Kidney epithelial cell (primary cell): ENCODE results near the gene BRD3. TPM values are rescaled to one million over a fixed set of nuclear protein-coding genes. Genes with fewer than 3 reads are reported as not detected.

Source experiments
- DNase-seq: peaks from one replicate; pipeline ENCODE4 v3.0.0-alpha.2; 2010; ENCODE audit warnings: low read depth
- H3K27me3 ChIP-seq: 2 replicates; pipeline ENCODE4 v1.6.0; 2011; ENCODE audit warnings: low read length; ENCODE audit not compliant: control insufficient read depth, insufficient read depth
- H3K36me3 ChIP-seq: 2 replicates; pipeline ENCODE4 v1.5.1; 2011; ENCODE audit warnings: low read length; ENCODE audit not compliant: control insufficient read depth, insufficient read depth
- H3K4me3 ChIP-seq: 2 replicates; pipeline ENCODE4 v1.5.1; 2011; ENCODE audit warnings: low read depth, mild to moderate bottlenecking, control low read depth, low read length
- CTCF ChIP-seq: IDR thresholded peaks from 2 replicates; pipeline ENCODE4 v1.5.1; 2011; ENCODE audit warnings: mild to moderate bottlenecking, moderate library complexity, low read length, control low read depth, inconsistent platforms; ENCODE audit not compliant: insufficient read depth, poor library complexity, severe bottlenecking
- total RNA-seq: library from RNA; depleted of rRNA; stranded (reverse); fragments of >200 nt; gene quantifications from 2 replicates; pipeline ENCODE4 v1.2.3, GENCODE V29; 2015

The BRD3 gene
- total RNA-seq, 1 donor from 2014 or later = 23.3 TPM

GRCh38 chr9:134011401-134011800 lies 56.4 kb downstream of the BRD3 start:
- Histone ChIP-seq H3K27me3 (no peaks in the 10 kb centered on the region), H3K36me3 (no peaks in the 10 kb centered on the region), H3K4me3 (no peak overlapping the region)
- no peak for DNase-seq
- no peak for TF ChIP-seq CTCF

- Histone ChIP-seq H3K27me3 (no peaks in the 10 kb centered on the region), H3K4me3 (no peak overlapping the region), H3K36me3 (no peaks in the 10 kb centered on the region)
- DNase-seq = no peak
- no peak for TF ChIP-seq CTCF
Observed at GRCh38 chr9:134010310-134011173, 57.3 kb downstream of the BRD3 start.

- TF ChIP-seq CTCF = no peak
- H3K27me3 ChIP-seq = peaks cover 5% of the 10 kb centered on the region
- DNase-seq = no peak
- H3K4me3 ChIP-seq = no peak overlapping the region
- no peaks in the 10 kb centered on the region for H3K36me3 ChIP-seq
Observed at GRCh38 chr9:134007571-134007970, 60.3 kb downstream of the BRD3 start.

- H3K27me3 ChIP-seq = peaks cover 5% of the 10 kb centered on the region
- no peak for TF ChIP-seq CTCF
- no peaks in the 10 kb centered on the region for H3K36me3 ChIP-seq
- H3K4me3 ChIP-seq = no peak overlapping the region
- DNase-seq = no peak
Observed at GRCh38 chr9:134007150-134007549, 60.7 kb downstream of the BRD3 start.

GRCh38 chr9:134005381-134005780 lies 62.4 kb downstream of the BRD3 start:
- TF ChIP-seq CTCF = no peak

GRCh38 chr9:134004881-134005280 lies 62.9 kb downstream of the BRD3 start:
- Histone ChIP-seq H3K27me3 (peaks cover 5% of the 10 kb centered on the region), H3K36me3 (no peaks in the 10 kb centered on the region), H3K4me3 (no peak overlapping the region)
- no peak for TF ChIP-seq CTCF
- no peak for DNase-seq

More at GRCh38 chr9:134005381-134005780, 62.4 kb downstream of the BRD3 start:
- DNase-seq = no peak
- Histone ChIP-seq H3K27me3 (peaks cover 5% of the 10 kb centered on the region), H3K36me3 (no peaks in the 10 kb centered on the region), H3K4me3 (no peak overlapping the region)
